ENCODE data around the gene IQGAP3. TPM values are rescaled to one million over a fixed set of nuclear protein-coding genes. Genes with fewer than 3 reads are reported as not detected.

IQGAP3 gene
- total RNA-seq, 6 donors from 2014 or later = under 0.01 to 16.0 (median 2.2) TPM

- no peak for TF ChIP-seq EP300 (IDR thresholded peaks at IDR 0.05)
- TF ChIP-seq, protein P1, sequence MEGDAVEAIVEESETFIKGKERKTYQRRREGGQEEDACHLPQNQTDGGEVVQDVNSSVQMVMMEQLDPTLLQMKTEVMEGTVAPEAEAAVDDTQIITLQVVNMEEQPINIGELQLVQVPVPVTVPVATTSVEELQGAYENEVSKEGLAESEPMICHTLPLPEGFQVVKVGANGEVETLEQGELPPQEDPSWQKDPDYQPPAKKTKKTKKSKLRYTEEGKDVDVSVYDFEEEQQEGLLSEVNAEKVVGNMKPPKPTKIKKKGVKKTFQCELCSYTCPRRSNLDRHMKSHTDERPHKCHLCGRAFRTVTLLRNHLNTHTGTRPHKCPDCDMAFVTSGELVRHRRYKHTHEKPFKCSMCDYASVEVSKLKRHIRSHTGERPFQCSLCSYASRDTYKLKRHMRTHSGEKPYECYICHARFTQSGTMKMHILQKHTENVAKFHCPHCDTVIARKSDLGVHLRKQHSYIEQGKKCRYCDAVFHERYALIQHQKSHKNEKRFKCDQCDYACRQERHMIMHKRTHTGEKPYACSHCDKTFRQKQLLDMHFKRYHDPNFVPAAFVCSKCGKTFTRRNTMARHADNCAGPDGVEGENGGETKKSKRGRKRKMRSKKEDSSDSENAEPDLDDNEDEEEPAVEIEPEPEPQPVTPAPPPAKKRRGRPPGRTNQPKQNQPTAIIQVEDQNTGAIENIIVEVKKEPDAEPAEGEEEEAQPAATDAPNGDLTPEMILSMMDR (IDR thresholded peaks at IDR 0.05) = peak in 2 of 6 experiments; percentile 16 to 21
- H3K9me3 ChIP-seq = no peaks in the 10 kb centered on the region
- no peak overlapping the region for H3K27ac ChIP-seq
- peaks cover 13 to 24% (median 22%) of the 10 kb centered on the region in 4 donors for H3K4me1 ChIP-seq
- no peak overlapping the region for H3K4me3 ChIP-seq
- H3K36me3 ChIP-seq = peaks cover 0 to 11% (median 5%) of the 10 kb centered on the region in 4 donors
- DNase-seq = no peak
- WGBS, 2 donors = 48 to 49% methylated on average over 10 of the region's 10 CpGs
- H3K27me3 ChIP-seq = no peaks in the 10 kb centered on the region
- no peak for ATAC-seq (ENCODE audit: low FRiP score in 2 of 2)
Observed at GRCh38 chr1:156602557-156602993, 30.2 kb upstream of the IQGAP3 start.

DNA sequence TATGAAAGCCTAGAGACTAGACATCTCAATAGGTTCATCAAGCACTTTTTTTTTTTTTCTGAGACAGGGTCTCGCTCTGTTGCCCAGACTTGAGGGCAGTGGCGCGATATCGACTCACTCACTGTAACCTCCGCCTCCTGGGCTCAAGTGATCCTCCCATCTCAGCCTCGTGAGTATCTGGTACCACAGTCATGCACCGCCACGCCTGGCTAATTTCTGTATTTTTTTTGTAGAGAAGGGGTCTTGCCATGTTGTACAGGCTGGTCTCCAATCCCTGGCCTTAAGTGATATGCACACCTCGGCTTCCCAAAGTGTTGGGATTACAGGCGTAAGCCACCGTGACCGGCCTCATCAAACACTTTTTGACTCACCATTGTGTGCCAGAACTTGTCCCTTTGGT is 29.5 kb upstream of the IQGAP3 start:
- DNase-seq = no peak
- Histone ChIP-seq H3K36me3 (peaks cover 0 to 17% (median 6%) of the 10 kb centered on the region in 4 donors), H3K9me3 (no peaks in the 10 kb centered on the region), H3K27me3 (no peaks in the 10 kb centered on the region), H3K4me3 (peak overlapping the region; percentile 56 to 82 (median 68)), H3K27ac (peak overlapping the region; percentile 51 to 73 (median 64)), H3K4me1 (peaks cover 13 to 24% (median 22%) of the 10 kb centered on the region in 4 donors)
- whole genome bisulfite sequencing, 2 donors = 83% methylated on average over 12 of the region's 12 CpGs
- TF ChIP-seq, protein P1 (IDR thresholded peaks at IDR 0.05) = no peak
- ATAC-seq (ENCODE audit: low FRiP score in 2 of 2) = no peak

DNA sequence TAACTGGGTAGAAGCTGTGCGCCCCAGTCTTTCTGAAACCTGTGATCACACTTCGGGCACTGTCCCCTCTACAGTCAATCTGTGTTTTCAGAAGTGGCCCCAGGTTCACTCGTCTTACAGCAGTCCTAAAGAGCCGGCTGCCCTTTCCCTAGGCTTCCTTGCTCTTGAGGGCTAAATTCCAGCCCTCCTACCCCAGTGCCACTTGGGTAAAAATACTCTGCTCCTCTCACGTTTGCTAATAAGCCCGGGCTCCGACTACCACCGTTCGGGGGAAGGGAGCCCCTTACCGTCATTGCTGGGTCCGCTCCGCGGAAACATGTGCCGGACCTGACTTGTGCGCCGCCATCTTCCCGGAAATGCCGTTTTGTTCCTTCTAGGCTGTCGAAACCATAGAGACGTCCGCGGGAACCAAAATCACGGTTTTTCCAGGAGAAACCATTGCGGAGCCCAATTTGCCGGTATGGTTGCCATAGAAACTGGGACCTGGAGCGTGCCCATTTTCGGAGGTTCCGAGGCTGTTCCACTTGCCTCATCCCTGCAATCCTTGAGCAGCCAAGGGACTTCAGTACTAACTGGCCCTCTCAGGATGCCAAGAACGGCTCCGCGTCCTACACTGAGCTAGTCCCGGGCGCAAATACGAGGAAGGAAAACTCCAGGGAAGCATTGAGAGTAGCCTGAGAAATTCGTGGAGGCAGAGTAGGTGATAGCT is 28.9 kb upstream of the IQGAP3 start, which contains the start of gene GPATCH4:
Gene GPATCH4, minus strand, starts transcription at position 358 of the 709 bp plus-strand sequence.
- TF ChIP-seq EP300 (IDR thresholded peaks at IDR 0.05) (no peak), POLR2A (IDR thresholded peaks at IDR 0.05) (peak in 2 of 4 donors; percentile 20 to 39), POLR2AphosphoS5 (IDR thresholded peaks at IDR 0.05) (peak in 1 of 2 donors; percentile 23)
- TF ChIP-seq, protein P1 (IDR thresholded peaks at IDR 0.05) = no peak
- Histone ChIP-seq H3K4me1 (peaks cover 13 to 24% (median 22%) of the 10 kb centered on the region in 4 donors), H3K9me3 (no peaks in the 10 kb centered on the region), H3K27ac (peak within 1 kb of the TSS; percentile 51 to 73 (median 64)), H3K27me3 (no peaks in the 10 kb centered on the region), H3K4me3 (peak within 1 kb of the TSS; percentile 56 to 82 (median 68)), H3K36me3 (peaks cover 0 to 22% (median 11%) of the 10 kb centered on the region in 4 donors)
- peak in 1 of 2 donors; percentile 82 for DNase-seq
- WGBS, 2 donors = 0 to 1% methylated on average over 4 to 35 of the region's 35 CpGs
- peak; percentile 86 to 94 for ATAC-seq (ENCODE audit: low FRiP score in 2 of 2)

- Histone ChIP-seq H3K27ac (peak overlapping the region; percentile 51 to 73 (median 64)), H3K4me3 (peak overlapping the region; percentile 56 to 82 (median 68)), H3K36me3 (peaks cover 0 to 27% (median 15%) of the 10 kb centered on the region in 4 donors), H3K9me3 (no peaks in the 10 kb centered on the region), H3K27me3 (no peaks in the 10 kb centered on the region), H3K4me1 (peaks cover 13 to 24% (median 22%) of the 10 kb centered on the region in 4 donors)
- WGBS, 2 donors = 6 to 9% methylated on average over 13 of the region's 13 CpGs
- TF ChIP-seq EP300 (IDR thresholded peaks at IDR 0.05) = no peak
- TF ChIP-seq, protein P1 (IDR thresholded peaks at IDR 0.05) = no peak
- TF ChIP-seq POLR2AphosphoS5 (IDR thresholded peaks at IDR 0.05) = no peak
- TF ChIP-seq POLR2A (IDR thresholded peaks at IDR 0.05) = no peak
- peak in 1 of 2 donors; percentile 14 for ATAC-seq (ENCODE audit: low FRiP score in 2 of 2)
- DNase-seq = no peak
Observed at GRCh38 chr1:156600733-156601121, 28.4 kb upstream of the IQGAP3 start.
